Measurements from ENCODE around the gene ROR1. TPM values are rescaled to one million over a fixed set of nuclear protein-coding genes. Genes with fewer than 3 reads are reported as not detected.
"Not testable (repeated sequence)": the region's sequence is repeated elsewhere in the genome, so short reads cannot be mapped to it uniquely, and the experiment has no call there.

The ROR1 gene
- total RNA-seq, 2 experiments from 2014 or later: not detected

GRCh38 chr1:63813829-63814277, 40.0 kb downstream of the ROR1 start:
- H3K36me3 Mint-ChIP-seq (ENCODE audit: low read depth): no peaks in the 10 kb centered on the region
- ChIA-PET CTCF (interaction anchor here (1.1 kb wide), 1 partner anchor 206 kb away, joined by 3 read pairs; no protein-coding TSS in a partner anchor), POLR2A (no interaction called here)
- H3K9me3 Mint-ChIP-seq: no peaks in the 10 kb centered on the region
- intact Hi-C loops (cut with micrococcal nuclease): no loop called here
- DNase-seq (no peak), ATAC-seq (no peak)
- no peak overlapping the region for H3K27ac Mint-ChIP-seq
- H3K4me3 Mint-ChIP-seq: no peak overlapping the region
- peaks cover 4% of the 10 kb centered on the region for H3K27me3 Mint-ChIP-seq
- no peaks in the 10 kb centered on the region for H3K4me1 Mint-ChIP-seq (ENCODE audit: low read depth)
- no peak for TF ChIP-seq CTCF (IDR thresholded peaks at IDR 0.05)

- H3K4me1 Mint-ChIP-seq (ENCODE audit: low read depth); ATAC-seq; intact Hi-C loops (cut with micrococcal nuclease); H3K36me3 Mint-ChIP-seq (ENCODE audit: low read depth); DNase-seq; CTCF ChIA-PET; H3K4me3 Mint-ChIP-seq; POLR2A ChIA-PET; H3K27me3 Mint-ChIP-seq; H3K27ac Mint-ChIP-seq; H3K9me3 Mint-ChIP-seq: not testable (repeated sequence)
These were observed 42.5 kb downstream of the ROR1 start for GRCh38 chr1:63816217-63816815.

- ChIA-PET POLR2A (no interaction called here), CTCF (no interaction called here)
- no peak for DNase-seq
- Mint-ChIP-seq H3K27me3 (peaks cover 6% of the 10 kb centered on the region), H3K4me1 (ENCODE audit: low read depth) (no peaks in the 10 kb centered on the region), H3K9me3 (no peaks in the 10 kb centered on the region), H3K4me3 (no peak overlapping the region), H3K27ac (no peak overlapping the region), H3K36me3 (ENCODE audit: low read depth) (no peaks in the 10 kb centered on the region)
- TF ChIP-seq CTCF (IDR thresholded peaks at IDR 0.05): no peak
- intact Hi-C loops (cut with micrococcal nuclease): no loop called here
- ATAC-seq: no peak
These were observed 43.4 kb downstream of the ROR1 start for GRCh38 chr1:63817152-63817667.

DNA sequence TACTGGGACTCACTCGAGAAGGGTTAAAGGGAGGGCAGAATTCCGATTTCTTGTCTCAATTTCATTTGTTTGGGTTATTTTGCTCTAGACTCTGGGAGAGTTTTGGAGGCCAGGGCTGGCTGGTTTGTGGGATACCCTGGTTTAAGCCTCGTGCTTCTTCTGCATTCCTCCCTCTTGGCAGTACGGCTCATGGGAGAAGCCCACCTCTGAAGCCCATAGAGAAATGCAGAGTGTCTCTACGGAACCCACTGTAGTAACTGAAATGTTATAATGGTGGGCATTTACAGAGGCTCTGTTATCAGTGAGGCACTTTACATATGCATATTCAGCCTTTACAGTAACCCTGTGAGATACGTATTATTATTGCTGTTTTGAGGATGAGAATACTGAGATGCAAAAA, 43.9 kb downstream of the ROR1 start:
- Mint-ChIP-seq H3K36me3 (ENCODE audit: low read depth) (no peaks in the 10 kb centered on the region), H3K27me3 (peaks cover 6% of the 10 kb centered on the region), H3K4me1 (ENCODE audit: low read depth) (no peaks in the 10 kb centered on the region), H3K4me3 (no peak overlapping the region), H3K27ac (no peak overlapping the region), H3K9me3 (no peaks in the 10 kb centered on the region)
- intact Hi-C loops (cut with micrococcal nuclease): no loop called here
- CTCF ChIA-PET: no interaction called here
- DNase-seq (no peak), ATAC-seq (no peak)
- POLR2A ChIA-PET: no interaction called here
- no peak for TF ChIP-seq CTCF (IDR thresholded peaks at IDR 0.05)

- H3K9me3 Mint-ChIP-seq: no peaks in the 10 kb centered on the region
- ATAC-seq (no peak), DNase-seq (no peak)
- H3K27me3 Mint-ChIP-seq: peaks cover 7% of the 10 kb centered on the region
- H3K36me3 Mint-ChIP-seq (ENCODE audit: low read depth): no peaks in the 10 kb centered on the region
- no peak overlapping the region for H3K27ac Mint-ChIP-seq
- ChIA-PET POLR2A (no interaction called here), CTCF (interaction anchor here (1.0 kb wide), 1 partner anchor 127 kb away, joined by 3 read pairs; no protein-coding TSS in a partner anchor)
- no peak for TF ChIP-seq CTCF (IDR thresholded peaks at IDR 0.05)
- H3K4me3 Mint-ChIP-seq: no peak overlapping the region
- H3K4me1 Mint-ChIP-seq (ENCODE audit: low read depth): no peaks in the 10 kb centered on the region
- intact Hi-C loops (cut with micrococcal nuclease): no loop called here
These were observed 44.9 kb downstream of the ROR1 start for GRCh38 chr1:63818567-63819325.

Data from activated CD8-positive, alpha-beta T cell treated with anti-CD3 and anti-CD28 coated beads for 36 hours (primary cell).